ENCODE results near the gene WHRN.

GRCh38 chr9:114522286-114522685 lies 17.0 kb upstream of the WHRN start:
- TF ChIP-seq POLR2A (IDR thresholded peaks at IDR 0.05; ENCODE audit: low read depth) (no peak), CTCF (IDR thresholded peaks at IDR 0.05) (no peak)
